Keratinocyte (primary cell): ENCODE results near the gene PIP4K2A. TPM values are rescaled to one million over a fixed set of nuclear protein-coding genes. Genes with fewer than 3 reads are reported as not detected.

Source experiments
- DNase-seq: peaks from one replicate; pipeline ENCODE4 v3.0.0-alpha.2; 2011; ENCODE audit warnings: low read depth, missing footprints, low spot score
- FAIRE-seq: peaks from 2 replicates; lab custom pipeline; 2011; peaks lifted over from hg19 to GRCh38; lab: Jason Lieb, UNC
- H2AFZ ChIP-seq: 2 replicates; pipeline ENCODE4 v1.6.0; 2012; ENCODE audit warnings: low read length, control low read depth, inconsistent platforms; ENCODE audit not compliant: control insufficient read depth
- H3K27ac ChIP-seq: 2 replicates; pipeline ENCODE4 v1.5.1; 2011; ENCODE audit warnings: low read length; ENCODE audit not compliant: control insufficient read depth, insufficient read depth
- H3K27me3 ChIP-seq: 3 replicates; pipeline ENCODE4 v1.6.0; 2011; ENCODE audit warnings: low read length; ENCODE audit not compliant: control insufficient read depth, insufficient read depth; ENCODE audit errors: extremely low read depth
- H3K36me3 ChIP-seq, 2 experiments: 2 replicates in 1 of 2; 3 replicates in 1 of 2; pipeline ENCODE4 v1.5.1; 2011; ENCODE audit warnings: low read length in 2 of 2, mild to moderate bottlenecking in 1 of 2; ENCODE audit not compliant: control insufficient read depth in 2 of 2, insufficient read depth in 2 of 2; ENCODE audit errors: extremely low read depth in 1 of 2
- H3K4me1 ChIP-seq: 3 replicates; pipeline ENCODE4 v1.5.1; 2011; ENCODE audit warnings: low read length; ENCODE audit not compliant: control insufficient read depth, insufficient read depth; ENCODE audit errors: extremely low read depth
- H3K4me2 ChIP-seq: 3 replicates; pipeline ENCODE4 v1.6.0; 2011; ENCODE audit warnings: low read depth, low read length; ENCODE audit not compliant: control insufficient read depth, insufficient read depth; ENCODE audit errors: extremely low read depth
- H3K4me3 ChIP-seq, 3 experiments: fragments of 200-600 bp in 1 of 3; sonication (generic) in 1 of 3; 2 replicates in 2 of 3; 3 replicates in 1 of 3; pipeline ENCODE4 v1.5.1; 2011 to 2016; ENCODE audit warnings: low read length in 3 of 3, mild to moderate bottlenecking in 3 of 3, control low read depth in 2 of 3, inconsistent platforms in 1 of 3, low read depth in 1 of 3, mixed read lengths in 1 of 3, mixed run types in 1 of 3, moderate library complexity in 1 of 3; ENCODE audit not compliant: control insufficient read depth in 2 of 3, insufficient read depth in 2 of 3; ENCODE audit errors: extremely low read depth in 1 of 3
- H3K79me2 ChIP-seq: 2 replicates; pipeline ENCODE4 v1.6.0; 2012; ENCODE audit warnings: low read length; ENCODE audit not compliant: control insufficient read depth, insufficient read depth
- H3K9ac ChIP-seq: 3 replicates; pipeline ENCODE4 v1.6.0; 2011; ENCODE audit warnings: low read length; ENCODE audit not compliant: control insufficient read depth, insufficient read depth; ENCODE audit errors: extremely low read depth
- H3K9me1 ChIP-seq: 3 replicates; pipeline ENCODE4 v1.6.0; 2011; ENCODE audit warnings: low read length; ENCODE audit not compliant: control insufficient read depth, insufficient read depth; ENCODE audit errors: extremely low read depth
- H3K9me3 ChIP-seq: 2 replicates; pipeline ENCODE4 v1.5.1; 2012; ENCODE audit warnings: low read depth, low read length; ENCODE audit not compliant: control insufficient read depth
- H4K20me1 ChIP-seq: 3 replicates; pipeline ENCODE4 v1.6.0; 2011; ENCODE audit warnings: low read length; ENCODE audit not compliant: control insufficient read depth, insufficient read depth; ENCODE audit errors: extremely low read depth
- CTCF ChIP-seq, 3 experiments: IDR thresholded peaks in 1 of 3; conservative IDR thresholded peaks in 1 of 3; optimal IDR thresholded peaks in 1 of 3; 2 replicates in 2 of 3; 3 replicates in 1 of 3; pipeline versions ENCODE3 to v1.5.1; 2011; ENCODE audit warnings: low read length in 3 of 3, mild to moderate bottlenecking in 3 of 3, moderate library complexity in 2 of 3, control low read depth in 1 of 3, inconsistent platforms in 1 of 3; ENCODE audit not compliant: insufficient read depth in 2 of 3; ENCODE audit errors: extremely low read depth in 1 of 3
- EZH2 ChIP-seq: IDR thresholded peaks from one replicate; pipeline ENCODE4 v1.6.1; 2012; ENCODE audit warnings: inconsistent platforms, mild to moderate bottlenecking, low read length, moderate library complexity
- dilution Hi-C: fragments of 300-500 bp; cut with MboI; formaldehyde crosslinking; loops from one replicate; pipeline ENCODE4 v1.7.0; 2020; ENCODE audit warnings: low sequenced_read_pairs; ENCODE audit not compliant: extremely low pct_ligation_motif_present
- polyA plus RNA-seq, 5 experiments: library from polyadenylated mRNA; depleted of rRNA in 3 of 5; stranded (reverse) in 3 of 5; stranded (forward) in 1 of 5; unstranded in 1 of 5; fragments of >200 nt; gene quantifications; 1 replicate in 1 of 5; 2 replicates in 3 of 5; 3 replicates in 1 of 5; pipeline versions ENCODE4 v1.2.1 to v1.2.3, GENCODE V29; 2011 to 2012; ENCODE audit warnings: missing spikeins in 2 of 5, low read depth in 1 of 5, low replicate concordance in 1 of 5

The PIP4K2A gene
- polyA plus RNA-seq, 1 donor (not counting 4 experiments of a cell fraction or from before 2014, with no cell fraction given) = 15.5 TPM

- dilution Hi-C loops = no loop called here
- H3K9me1 ChIP-seq = no peaks in the 10 kb centered on the region
- no peaks in the 10 kb centered on the region for H3K27me3 ChIP-seq
- peaks cover 0 to 3% of the 10 kb centered on the region in 2 experiments for H3K36me3 ChIP-seq
- no peaks in the 10 kb centered on the region for H3K9me3 ChIP-seq
- H4K20me1 ChIP-seq = no peaks in the 10 kb centered on the region
- no peak overlapping the region for H3K4me3 ChIP-seq
- H3K79me2 ChIP-seq = no peaks in the 10 kb centered on the region
- no peak overlapping the region for H3K27ac ChIP-seq
- H3K4me1 ChIP-seq = no peaks in the 10 kb centered on the region
- TF ChIP-seq CTCF (optimal IDR thresholded peaks at IDR 0.05 in 1 of 3, IDR thresholded peaks at IDR 0.05 in 1 of 3, conservative IDR thresholded peaks at IDR 0.05 in 1 of 3; ENCODE audit: extremely low read depth in 1 of 3, insufficient read depth in 2 of 3, low read length in 3 of 3) (no peak), EZH2 (no peak)
- H2AFZ ChIP-seq = no peak overlapping the region
- FAIRE-seq (no peak), DNase-seq (no peak)
- no peak overlapping the region for H3K9ac ChIP-seq
- H3K4me2 ChIP-seq = no peak overlapping the region
Observed at GRCh38 chr10:22561909-22562308, 152.5 kb downstream of the PIP4K2A start.

GRCh38 chr10:22560913-22561239, 153.5 kb downstream of the PIP4K2A start:
- no peaks in the 10 kb centered on the region for H3K9me1 ChIP-seq
- no peak overlapping the region for H3K27ac ChIP-seq
- H3K4me3 ChIP-seq = no peak overlapping the region
- dilution Hi-C loops = no loop called here
- no peak overlapping the region for H2AFZ ChIP-seq
- H3K4me2 ChIP-seq = no peak overlapping the region
- H3K9ac ChIP-seq = no peak overlapping the region
- no peaks in the 10 kb centered on the region for H3K79me2 ChIP-seq
- DNase-seq (no peak), FAIRE-seq (no peak)
- no peaks in the 10 kb centered on the region for H3K9me3 ChIP-seq
- H3K4me1 ChIP-seq = no peaks in the 10 kb centered on the region
- H3K36me3 ChIP-seq = peaks cover 0 to 3% of the 10 kb centered on the region in 2 experiments
- no peak for TF ChIP-seq EZH2
- no peak for TF ChIP-seq CTCF (optimal IDR thresholded peaks at IDR 0.05 in 1 of 3, IDR thresholded peaks at IDR 0.05 in 1 of 3, conservative IDR thresholded peaks at IDR 0.05 in 1 of 3; ENCODE audit: extremely low read depth in 1 of 3, insufficient read depth in 2 of 3, low read length in 3 of 3)
- H3K27me3 ChIP-seq = no peaks in the 10 kb centered on the region
- H4K20me1 ChIP-seq = no peaks in the 10 kb centered on the region
